Endothelial cell (in vitro differentiated cells): ENCODE data around the gene UMPS. TPM values are rescaled to one million over a fixed set of nuclear protein-coding genes. Genes with fewer than 3 reads are reported as not detected.
"Not testable (repeated sequence)": the region's sequence is repeated elsewhere in the genome, so short reads cannot be mapped to it uniquely, and the experiment has no call there.

Source experiments
- DNase-seq: peaks from one replicate; pipeline ENCODE4 v3.0.0; 2021; ENCODE audit warnings: low spot score
- H3K27ac Mint-ChIP-seq: one replicate; pipeline ENCODE4 v1.8.0; 2021; ENCODE audit warnings: mixed read lengths, inconsistent platforms; ENCODE audit not compliant: unreplicated experiment
- H3K27me3 Mint-ChIP-seq: one replicate; pipeline ENCODE4 v1.8.0; 2021; ENCODE audit warnings: mild to moderate bottlenecking, moderate library complexity, mixed read lengths, inconsistent platforms; ENCODE audit not compliant: unreplicated experiment
- H3K36me3 Mint-ChIP-seq: one replicate; pipeline ENCODE4 v1.8.0; 2021; ENCODE audit warnings: mild to moderate bottlenecking, low read depth, mixed read lengths, inconsistent platforms; ENCODE audit not compliant: unreplicated experiment
- H3K4me1 Mint-ChIP-seq: one replicate; pipeline ENCODE4 v1.8.0; 2021; ENCODE audit warnings: mild to moderate bottlenecking, mixed read lengths, inconsistent platforms; ENCODE audit not compliant: unreplicated experiment
- H3K4me3 Mint-ChIP-seq: one replicate; pipeline ENCODE4 v1.8.0; 2021; ENCODE audit warnings: mild to moderate bottlenecking, mixed read lengths, inconsistent platforms; ENCODE audit not compliant: unreplicated experiment
- H3K9me3 Mint-ChIP-seq: one replicate; pipeline ENCODE4 v1.8.0; 2021; ENCODE audit warnings: mixed read lengths, inconsistent platforms; ENCODE audit not compliant: unreplicated experiment
- total RNA-seq: library from RNA; stranded (reverse); fragmentation: NEBNext Ultra II Directional; extraction: Animal tissue kit (Norgen Biotek cat#: 25700); gene quantifications from one replicate; pipeline ENCODE4 v1.2.1, GENCODE V29; 2021; ENCODE audit not compliant: unreplicated experiment
- TF ChIP-seq, protein P1 (sequence below): fragments of 200-600 bp; sonication (generic); IDR thresholded peaks from one replicate; pipeline ENCODE4 v1.5.0; 2021; ENCODE audit warnings: antibody characterized with exemption; ENCODE audit not compliant: unreplicated experiment

The UMPS gene
- total RNA-seq, 1 donor from 2014 or later = 27.1 TPM

DNA sequence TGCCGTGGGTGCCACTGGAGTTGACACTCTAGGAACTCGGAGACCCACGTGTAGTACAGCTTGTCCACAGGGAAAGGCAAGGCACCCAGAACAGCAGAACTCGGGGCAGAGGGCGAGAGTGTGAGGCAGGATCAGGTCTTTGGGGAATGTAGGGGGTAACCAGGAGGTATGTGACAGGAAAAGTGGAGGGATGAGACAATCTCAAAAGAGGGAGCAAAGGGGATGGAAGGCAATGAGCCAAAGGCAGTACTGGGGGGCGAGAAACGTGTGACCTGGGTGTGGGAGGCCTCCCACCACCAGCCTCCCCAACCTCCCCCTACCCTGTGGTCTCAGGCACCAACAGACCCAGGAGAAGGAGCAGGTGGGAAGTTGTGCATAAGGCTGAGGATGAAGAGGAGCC lies 48.9 kb downstream of the UMPS start:
- Mint-ChIP-seq H3K27me3 (peaks cover 1% of the 10 kb centered on the region), H3K27ac (no peak overlapping the region), H3K36me3 (peaks cover 24% of the 10 kb centered on the region), H3K4me3 (no peak overlapping the region), H3K9me3 (no peaks in the 10 kb centered on the region), H3K4me1 (peaks cover 36% of the 10 kb centered on the region)
- TF ChIP-seq, protein P1, sequence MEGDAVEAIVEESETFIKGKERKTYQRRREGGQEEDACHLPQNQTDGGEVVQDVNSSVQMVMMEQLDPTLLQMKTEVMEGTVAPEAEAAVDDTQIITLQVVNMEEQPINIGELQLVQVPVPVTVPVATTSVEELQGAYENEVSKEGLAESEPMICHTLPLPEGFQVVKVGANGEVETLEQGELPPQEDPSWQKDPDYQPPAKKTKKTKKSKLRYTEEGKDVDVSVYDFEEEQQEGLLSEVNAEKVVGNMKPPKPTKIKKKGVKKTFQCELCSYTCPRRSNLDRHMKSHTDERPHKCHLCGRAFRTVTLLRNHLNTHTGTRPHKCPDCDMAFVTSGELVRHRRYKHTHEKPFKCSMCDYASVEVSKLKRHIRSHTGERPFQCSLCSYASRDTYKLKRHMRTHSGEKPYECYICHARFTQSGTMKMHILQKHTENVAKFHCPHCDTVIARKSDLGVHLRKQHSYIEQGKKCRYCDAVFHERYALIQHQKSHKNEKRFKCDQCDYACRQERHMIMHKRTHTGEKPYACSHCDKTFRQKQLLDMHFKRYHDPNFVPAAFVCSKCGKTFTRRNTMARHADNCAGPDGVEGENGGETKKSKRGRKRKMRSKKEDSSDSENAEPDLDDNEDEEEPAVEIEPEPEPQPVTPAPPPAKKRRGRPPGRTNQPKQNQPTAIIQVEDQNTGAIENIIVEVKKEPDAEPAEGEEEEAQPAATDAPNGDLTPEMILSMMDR = no peak
- DNase-seq = no peak

DNA sequence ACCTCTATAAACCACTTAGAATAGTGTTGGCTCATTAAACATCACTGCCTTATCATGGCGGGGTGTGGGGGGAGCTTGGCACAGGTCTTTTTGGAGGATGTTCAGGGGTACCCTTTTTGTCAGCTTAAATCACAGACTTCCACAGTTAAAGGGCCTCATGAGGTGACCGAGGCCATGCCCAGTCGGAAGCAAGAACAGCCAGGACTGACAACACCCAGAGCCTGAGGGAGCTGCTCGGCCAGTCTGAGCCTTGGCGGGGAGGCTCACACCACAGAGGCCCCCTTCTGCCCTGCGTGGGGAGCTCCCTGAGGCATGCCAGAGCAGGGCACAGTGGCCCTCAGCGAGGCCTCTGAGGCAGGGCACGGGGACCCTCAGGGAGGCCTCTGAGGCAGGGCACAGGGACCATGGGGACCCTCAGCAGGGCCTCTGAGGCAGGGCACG lies 49.5 kb downstream of the UMPS start:
- Mint-ChIP-seq H3K4me3 (no peak overlapping the region), H3K4me1 (peaks cover 30% of the 10 kb centered on the region), H3K36me3 (peaks cover 24% of the 10 kb centered on the region), H3K27ac (no peak overlapping the region), H3K27me3 (peaks cover 1% of the 10 kb centered on the region), H3K9me3 (no peaks in the 10 kb centered on the region)
- TF ChIP-seq, protein P1 = no peak
- no peak for DNase-seq

DNA sequence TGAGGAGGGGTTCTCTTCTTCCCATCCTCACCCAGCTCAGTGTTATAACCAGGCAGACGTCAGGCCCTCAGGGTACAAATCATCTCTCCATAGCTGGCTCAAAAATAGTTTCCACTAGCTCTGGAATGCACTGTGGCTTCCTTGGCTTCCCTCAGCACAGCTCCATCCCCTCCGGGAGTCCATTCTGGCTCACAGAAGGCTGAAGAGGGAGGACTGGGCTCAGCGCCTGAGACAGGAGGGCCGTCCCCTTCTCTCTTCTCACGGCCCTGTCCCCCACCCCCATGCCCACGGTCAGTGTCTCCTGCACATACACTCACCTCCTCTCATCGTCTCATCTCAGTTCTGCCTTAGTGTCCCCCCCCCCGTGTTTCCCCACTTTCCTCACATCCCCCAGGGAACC lies 50.1 kb downstream of the UMPS start:
- Mint-ChIP-seq H3K4me1 (peaks cover 30% of the 10 kb centered on the region), H3K36me3 (peaks cover 19% of the 10 kb centered on the region), H3K4me3 (no peak overlapping the region), H3K9me3 (no peaks in the 10 kb centered on the region), H3K27me3 (no peaks in the 10 kb centered on the region), H3K27ac (peak overlapping the region; percentile 94)
- TF ChIP-seq, protein P1 = no peak
- DNase-seq = no peak

DNA sequence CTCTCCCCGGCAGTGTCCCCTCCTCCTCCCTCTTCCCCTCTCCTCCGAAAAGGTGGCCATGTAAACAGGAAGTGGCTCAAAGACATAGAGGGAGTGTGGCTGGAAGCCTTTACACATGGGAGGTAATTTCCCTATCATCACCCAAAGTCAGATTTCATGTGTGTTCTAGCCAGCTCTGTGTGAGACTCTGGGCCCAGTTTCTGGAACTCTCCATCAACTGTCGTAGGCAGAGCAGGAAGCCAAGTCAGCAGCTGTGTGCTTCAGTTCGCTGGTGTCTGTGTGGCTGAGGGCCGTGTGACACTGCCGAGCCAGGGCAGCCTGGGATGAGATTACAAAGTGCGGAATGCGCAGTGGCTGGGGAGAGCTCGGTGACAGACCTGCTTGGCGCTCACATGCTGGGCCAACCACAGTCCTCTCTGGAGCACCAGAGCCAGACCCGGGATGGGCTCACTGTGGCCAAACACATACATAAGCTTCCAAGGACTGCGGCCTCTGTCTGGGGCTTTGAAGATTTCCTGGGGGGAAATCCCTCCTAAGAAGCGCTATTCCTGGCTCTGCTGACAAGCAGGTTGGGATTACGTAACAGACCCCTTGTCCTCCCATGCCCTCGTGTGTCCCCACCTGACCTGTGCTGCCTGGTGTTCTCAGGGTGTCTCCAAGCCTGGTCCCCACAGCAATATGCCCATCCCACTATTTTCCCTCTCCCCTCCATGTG lies 50.7 kb downstream of the UMPS start:
- Mint-ChIP-seq H3K27ac (peak overlapping the region; percentile 94), H3K36me3 (peaks cover 19% of the 10 kb centered on the region), H3K4me1 (peaks cover 30% of the 10 kb centered on the region), H3K27me3 (no peaks in the 10 kb centered on the region), H3K9me3 (no peaks in the 10 kb centered on the region), H3K4me3 (no peak overlapping the region)
- TF ChIP-seq, protein P1 = no peak
- DNase-seq = peak; percentile 22

DNA sequence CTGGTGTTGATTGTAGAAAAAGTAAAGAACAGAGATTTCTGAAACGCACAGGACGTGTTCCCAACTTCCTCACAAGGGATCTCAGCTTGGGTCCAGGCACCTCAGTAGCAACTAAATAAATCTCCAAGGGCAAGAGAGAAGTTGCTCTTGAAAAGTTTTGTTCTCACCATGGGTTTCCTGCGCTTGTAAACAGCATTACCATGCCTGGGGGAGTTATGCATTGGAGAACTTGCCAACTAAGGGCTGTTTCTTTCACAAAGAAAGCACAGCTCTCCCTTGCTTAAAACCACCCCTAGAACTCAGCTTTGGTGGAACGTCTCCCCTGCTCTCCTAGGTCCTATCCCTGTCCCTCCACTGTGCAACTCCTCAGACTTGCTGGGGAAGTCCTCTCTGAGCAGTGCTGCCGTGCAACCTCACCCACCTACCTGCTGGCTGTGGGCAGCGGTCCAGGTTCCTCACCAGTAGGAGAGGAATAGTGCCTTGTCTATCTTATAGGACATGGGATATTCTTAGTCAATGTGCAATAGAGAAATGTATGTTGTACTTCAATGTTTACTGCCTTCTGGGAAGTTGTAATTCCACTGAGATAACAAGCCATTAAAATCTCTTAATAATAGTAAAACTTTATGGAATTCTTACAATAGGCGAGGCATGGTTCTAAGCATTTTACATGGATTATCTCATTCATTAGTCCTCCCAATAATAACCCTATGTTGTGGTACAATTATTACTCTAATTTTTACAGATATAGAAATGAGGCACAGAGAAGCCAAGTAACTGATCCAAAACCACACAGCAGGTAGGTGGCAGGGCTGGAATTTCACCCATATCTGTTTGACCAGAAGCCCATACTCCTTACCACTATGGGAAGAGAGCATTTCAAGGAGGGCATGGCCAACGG lies 51.5 kb downstream of the UMPS start:
- H3K4me3 Mint-ChIP-seq = peak overlapping the region; percentile 38
- no peaks in the 10 kb centered on the region for H3K9me3 Mint-ChIP-seq
- TF ChIP-seq, protein P1 = no peak
- peak overlapping the region; percentile 94 for H3K27ac Mint-ChIP-seq
- H3K36me3 Mint-ChIP-seq = peaks cover 19% of the 10 kb centered on the region
- peaks cover 34% of the 10 kb centered on the region for H3K4me1 Mint-ChIP-seq
- no peak for DNase-seq
- H3K27me3 Mint-ChIP-seq = peaks cover 1% of the 10 kb centered on the region

DNA sequence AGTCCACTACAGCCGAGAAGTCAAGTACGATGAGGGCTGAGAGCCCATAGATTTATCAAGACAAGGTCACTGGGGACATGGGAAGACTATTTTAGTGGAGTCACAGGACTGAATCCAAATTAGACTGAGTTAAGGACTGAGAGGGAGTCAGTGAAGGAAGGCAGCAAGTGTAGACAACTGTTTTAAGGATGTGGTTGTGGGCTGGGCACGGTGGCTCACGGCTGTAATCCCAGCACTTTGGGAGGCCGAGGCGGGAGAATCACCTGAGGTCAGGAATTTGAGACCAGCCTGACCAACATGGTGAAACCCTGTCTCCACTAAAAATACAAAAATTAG lies 52.1 kb downstream of the UMPS start:
- peak overlapping the region; percentile 38 for H3K4me3 Mint-ChIP-seq
- DNase-seq, H3K9me3 Mint-ChIP-seq, H3K27me3 Mint-ChIP-seq: not testable (repeated sequence)
- peak overlapping the region; percentile 78 for H3K27ac Mint-ChIP-seq
- H3K4me1 Mint-ChIP-seq = peaks cover 40% of the 10 kb centered on the region
- H3K36me3 Mint-ChIP-seq = peaks cover 19% of the 10 kb centered on the region
